Measurements from ENCODE around the gene ARHGAP27. TPM values are rescaled to one million over a fixed set of nuclear protein-coding genes. Genes with fewer than 3 reads are reported as not detected.

ARHGAP27 gene
- total RNA-seq, 1 donor from 2014 or later, result 3.5 TPM

DNA sequence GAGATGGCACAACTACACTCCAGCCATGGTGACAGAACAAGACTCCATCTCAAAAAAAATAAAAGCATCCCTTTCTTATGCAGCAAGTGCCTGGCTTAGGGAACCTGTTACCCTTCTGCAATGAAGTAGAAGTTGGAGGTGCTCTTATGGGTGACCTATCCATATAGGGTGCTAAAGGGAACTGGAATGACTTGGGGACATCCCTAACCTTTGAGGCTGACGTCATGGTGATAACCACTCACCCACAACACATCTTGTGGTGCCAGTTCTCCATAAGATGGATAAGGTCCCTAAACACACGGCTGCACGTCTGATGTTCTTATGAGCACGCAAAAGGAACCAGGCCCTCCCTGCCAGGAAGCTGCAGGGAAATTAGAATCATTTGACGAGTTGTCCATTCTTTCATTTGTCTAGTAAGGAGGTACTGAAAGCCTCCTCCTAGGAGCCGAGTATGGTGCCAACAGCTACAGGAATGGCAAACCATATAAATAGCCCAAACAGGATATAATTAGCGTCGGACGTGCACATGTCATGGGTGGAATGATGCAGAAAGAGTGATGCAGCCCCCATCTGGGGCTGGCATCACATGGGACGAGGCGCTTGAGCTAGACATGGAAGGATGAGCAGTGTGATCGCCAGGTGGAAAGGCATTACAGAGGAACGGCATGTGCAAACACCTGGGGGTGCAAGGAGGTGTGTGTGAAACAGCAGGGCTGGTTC, 52.5 kb downstream of the ARHGAP27 start:
- H3K9me3 Mint-ChIP-seq (ENCODE audit: unreplicated experiment), result no peaks in the 10 kb centered on the region
- no peaks in the 10 kb centered on the region for H3K4me1 Mint-ChIP-seq (ENCODE audit: low read depth, unreplicated experiment)
- no peaks in the 10 kb centered on the region for H3K36me3 Mint-ChIP-seq (ENCODE audit: unreplicated experiment)
- no peak overlapping the region for H3K4me3 Mint-ChIP-seq (ENCODE audit: unreplicated experiment)
- DNase-seq, result no peak
- TF ChIP-seq, protein P1, sequence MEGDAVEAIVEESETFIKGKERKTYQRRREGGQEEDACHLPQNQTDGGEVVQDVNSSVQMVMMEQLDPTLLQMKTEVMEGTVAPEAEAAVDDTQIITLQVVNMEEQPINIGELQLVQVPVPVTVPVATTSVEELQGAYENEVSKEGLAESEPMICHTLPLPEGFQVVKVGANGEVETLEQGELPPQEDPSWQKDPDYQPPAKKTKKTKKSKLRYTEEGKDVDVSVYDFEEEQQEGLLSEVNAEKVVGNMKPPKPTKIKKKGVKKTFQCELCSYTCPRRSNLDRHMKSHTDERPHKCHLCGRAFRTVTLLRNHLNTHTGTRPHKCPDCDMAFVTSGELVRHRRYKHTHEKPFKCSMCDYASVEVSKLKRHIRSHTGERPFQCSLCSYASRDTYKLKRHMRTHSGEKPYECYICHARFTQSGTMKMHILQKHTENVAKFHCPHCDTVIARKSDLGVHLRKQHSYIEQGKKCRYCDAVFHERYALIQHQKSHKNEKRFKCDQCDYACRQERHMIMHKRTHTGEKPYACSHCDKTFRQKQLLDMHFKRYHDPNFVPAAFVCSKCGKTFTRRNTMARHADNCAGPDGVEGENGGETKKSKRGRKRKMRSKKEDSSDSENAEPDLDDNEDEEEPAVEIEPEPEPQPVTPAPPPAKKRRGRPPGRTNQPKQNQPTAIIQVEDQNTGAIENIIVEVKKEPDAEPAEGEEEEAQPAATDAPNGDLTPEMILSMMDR (IDR thresholded peaks at IDR 0.05; ENCODE audit: partially characterized antibody, unreplicated experiment), result no peak
- peaks cover 8% of the 10 kb centered on the region for H3K27me3 Mint-ChIP-seq (ENCODE audit: unreplicated experiment)
- H3K27ac Mint-ChIP-seq (ENCODE audit: unreplicated experiment), result no peak overlapping the region

DNA sequence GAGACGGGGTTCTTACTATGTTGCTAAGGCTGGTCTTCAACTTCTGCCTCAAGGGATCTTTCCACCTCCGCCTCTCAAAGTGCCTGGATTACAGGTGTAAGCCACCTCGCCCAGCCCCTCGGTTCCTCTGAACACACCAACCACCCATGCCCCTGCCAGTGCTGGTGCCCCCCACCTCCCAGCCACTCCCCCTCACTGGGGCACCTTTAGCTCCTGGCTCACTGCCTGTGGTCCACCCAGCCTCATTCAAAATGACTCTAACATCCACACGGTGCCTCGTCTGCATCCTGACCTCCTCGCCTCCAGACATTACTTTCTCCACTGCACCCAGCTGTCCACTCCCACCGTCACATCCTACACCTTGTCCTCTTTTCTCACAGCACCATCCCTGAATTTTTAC, 55.3 kb downstream of the ARHGAP27 start:
- H3K27ac Mint-ChIP-seq (ENCODE audit: unreplicated experiment), result no peak overlapping the region
- H3K4me1 Mint-ChIP-seq (ENCODE audit: low read depth, unreplicated experiment), result no peaks in the 10 kb centered on the region
- no peak overlapping the region for H3K4me3 Mint-ChIP-seq (ENCODE audit: unreplicated experiment)
- TF ChIP-seq, protein P1 (IDR thresholded peaks at IDR 0.05; ENCODE audit: partially characterized antibody, unreplicated experiment), result no peak
- no peaks in the 10 kb centered on the region for H3K36me3 Mint-ChIP-seq (ENCODE audit: unreplicated experiment)
- H3K9me3 Mint-ChIP-seq (ENCODE audit: unreplicated experiment), result peaks cover under 1% of the 10 kb centered on the region
- peaks cover 4% of the 10 kb centered on the region for H3K27me3 Mint-ChIP-seq (ENCODE audit: unreplicated experiment)
- no peak for DNase-seq

DNA sequence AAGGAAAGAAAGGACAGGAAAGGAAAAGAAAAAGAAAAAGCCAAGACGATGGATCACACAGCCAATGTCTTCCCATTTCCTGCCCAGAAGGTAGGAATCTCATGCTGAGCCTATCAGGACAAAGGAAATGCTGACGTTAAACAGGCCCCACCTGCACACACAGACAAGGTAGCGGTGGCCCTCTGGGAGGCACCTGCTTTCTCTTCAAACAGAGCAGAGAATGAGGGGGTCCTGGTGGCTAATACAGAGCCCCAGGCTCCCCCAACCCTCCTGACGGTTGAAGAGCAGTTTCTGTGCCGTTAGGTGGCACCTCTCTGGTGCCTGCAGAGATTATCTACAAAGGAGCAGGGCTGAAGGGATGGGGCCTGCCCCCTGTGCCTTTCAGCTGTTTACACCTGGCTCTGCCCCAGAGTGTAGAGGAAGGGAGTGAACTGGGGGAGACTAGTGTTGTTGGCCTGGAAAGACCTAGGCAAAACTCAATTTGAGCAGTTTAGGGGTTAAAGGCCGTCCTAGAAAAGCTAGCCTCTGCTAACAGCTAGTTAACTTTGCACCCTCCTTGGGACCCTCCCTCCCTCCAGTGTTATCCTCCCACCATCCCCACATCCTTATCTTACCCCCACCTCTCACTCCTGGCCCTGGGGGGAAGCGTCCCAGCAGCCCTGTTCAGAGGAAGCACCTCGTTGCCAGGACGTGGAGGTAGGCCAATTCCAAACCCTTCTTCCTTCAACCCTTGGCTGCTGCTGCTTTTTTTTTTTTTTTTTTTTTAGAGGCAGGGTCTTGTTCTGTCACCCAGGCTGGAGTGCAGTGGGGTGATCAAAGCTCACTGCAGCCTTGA, 56.3 kb downstream of the ARHGAP27 start:
- no peak overlapping the region for H3K4me3 Mint-ChIP-seq (ENCODE audit: unreplicated experiment)
- TF ChIP-seq, protein P1 (IDR thresholded peaks at IDR 0.05; ENCODE audit: partially characterized antibody, unreplicated experiment), result no peak
- no peak overlapping the region for H3K27ac Mint-ChIP-seq (ENCODE audit: unreplicated experiment)
- DNase-seq, result no peak
- H3K9me3 Mint-ChIP-seq (ENCODE audit: unreplicated experiment), result peaks cover 1% of the 10 kb centered on the region
- H3K27me3 Mint-ChIP-seq (ENCODE audit: unreplicated experiment), result peaks cover 4% of the 10 kb centered on the region
- H3K4me1 Mint-ChIP-seq (ENCODE audit: low read depth, unreplicated experiment), result peaks cover 2% of the 10 kb centered on the region
- H3K36me3 Mint-ChIP-seq (ENCODE audit: unreplicated experiment), result no peaks in the 10 kb centered on the region

DNA sequence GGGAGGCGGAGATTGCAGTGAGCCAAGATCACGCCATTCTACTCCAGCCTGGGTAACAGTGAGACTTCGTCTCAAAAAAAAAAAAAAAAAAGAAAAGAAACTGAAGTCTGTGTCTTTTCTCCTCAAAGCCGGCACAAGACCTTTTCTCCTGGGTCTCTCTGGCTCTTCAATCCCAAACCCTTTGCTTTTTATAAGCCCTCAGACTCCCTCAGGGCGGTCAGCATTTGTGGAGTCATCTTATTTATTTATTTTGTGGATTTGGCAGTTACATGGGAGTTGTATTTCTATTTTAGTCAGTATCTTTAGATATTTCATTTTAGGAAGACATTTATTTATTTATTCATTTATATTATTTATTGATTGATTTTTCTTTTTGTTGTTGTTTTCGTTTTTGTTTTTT, 58.2 kb downstream of the ARHGAP27 start:
- Mint-ChIP-seq H3K9me3 (ENCODE audit: unreplicated experiment) (peaks cover 1% of the 10 kb centered on the region), H3K27ac (ENCODE audit: unreplicated experiment) (no peak overlapping the region), H3K36me3 (ENCODE audit: unreplicated experiment) (no peaks in the 10 kb centered on the region), H3K4me3 (ENCODE audit: unreplicated experiment) (no peak overlapping the region), H3K4me1 (ENCODE audit: low read depth, unreplicated experiment) (peaks cover 2% of the 10 kb centered on the region), H3K27me3 (ENCODE audit: unreplicated experiment) (peaks cover 4% of the 10 kb centered on the region)
- no peak for DNase-seq
- TF ChIP-seq, protein P1 (IDR thresholded peaks at IDR 0.05; ENCODE audit: partially characterized antibody, unreplicated experiment), result no peak
